Thyroid gland (tissue), 4 donors: ENCODE results near the gene ARL6IP4. TPM values are rescaled to one million over a fixed set of nuclear protein-coding genes. Genes with fewer than 3 reads are reported as not detected.

Source experiments
- DNase-seq, 2 donors: peaks; one replicate each; pipeline ENCODE4 v3.0.0-alpha.2; 2019
- H3K27ac ChIP-seq, 3 donors: fragments of 200-600 bp; sonication (generic); 1 replicate in 2 of 3; 2 replicates in 1 of 3; pipeline ENCODE4 v1.5.1; 2016 to 2019; ENCODE audit warnings: mild to moderate bottlenecking in 1 of 3, moderate library complexity in 1 of 3
- H3K27me3 ChIP-seq: fragments of 200-600 bp; sonication (generic); one replicate; pipeline ENCODE4 v1.5.1; 2019
- H3K36me3 ChIP-seq, 2 donors: fragments of 200-600 bp; sonication (generic); one replicate each; pipeline ENCODE4 v1.5.1; 2016 to 2019
- H3K4me1 ChIP-seq, 2 donors: fragments of 200-600 bp; sonication (generic); one replicate each; pipeline ENCODE4 v1.5.1; 2017 to 2019
- H3K4me3 ChIP-seq, 3 donors: fragments of 200-600 bp; sonication (generic); replicated peaks in 1 of 3; 1 replicate in 2 of 3; 2 replicates in 1 of 3; pipeline ENCODE4 v1.5.1; 2016; ENCODE audit warnings: mild to moderate bottlenecking in 1 of 3
- H3K9me3 ChIP-seq: fragments of 200-600 bp; sonication (generic); one replicate; pipeline ENCODE4 v1.5.1; 2017
- POLR2A ChIP-seq, 2 donors: fragments of 450-650 bp; IDR thresholded peaks; one replicate each; pipeline ENCODE4 v1.6.1; 2017; ENCODE audit warnings: antibody characterized with exemption in 2 of 2, mild to moderate bottlenecking in 2 of 2, moderate library complexity in 1 of 2
- WGBS, 2 donors: methylation state at CpG; one replicate each; pipeline ENCODE4 v1.1.5; 2017; 5-methylcytosine and 5-hydroxymethylcytosine counted together
- intact Hi-C: fragments of 100-400 bp; cut with DNase I; formaldehyde crosslinking; loops from one replicate; pipeline ENCODE4 v1.15.1; 2023
- total RNA-seq, 4 donors: library from RNA; depleted of rRNA; stranded (reverse); fragments of >200 nt; gene quantifications; one replicate each; pipeline ENCODE4 v1.2.3, GENCODE V29; 2016
- TF ChIP-seq, protein P1 (sequence below), 6 experiments: fragments of 200-600 bp in 3 of 6; fragments of 450-650 bp in 3 of 6; sonication (generic) in 3 of 6; IDR thresholded peaks; one replicate each; pipeline ENCODE4 v1.5.1; 2016 to 2019; ENCODE audit warnings: antibody characterized with exemption in 6 of 6, mild to moderate bottlenecking in 2 of 6, inconsistent platforms in 1 of 6, moderate library complexity in 1 of 6

Gene ARL6IP4
- total RNA-seq, 4 donors from 2014 or later: 210 to 281 (median 262) TPM

- H3K9me3 ChIP-seq: no peaks in the 10 kb centered on the region
- peaks cover 0 to 6% of the 10 kb centered on the region in 2 donors for H3K36me3 ChIP-seq
- intact Hi-C loops: no loop called here
- peak overlapping the region; percentile 10 to 61 (median 40) for H3K27ac ChIP-seq
- peaks cover 22 to 45% of the 10 kb centered on the region in 2 donors for H3K4me1 ChIP-seq
- WGBS, 2 donors: 54 to 55% methylated on average over 5 to 7 of the region's 10 CpGs
- H3K4me3 ChIP-seq: no peak overlapping the region
- H3K27me3 ChIP-seq: no peaks in the 10 kb centered on the region
- DNase-seq: peak; percentile 63 to 77
- TF ChIP-seq, protein P1, sequence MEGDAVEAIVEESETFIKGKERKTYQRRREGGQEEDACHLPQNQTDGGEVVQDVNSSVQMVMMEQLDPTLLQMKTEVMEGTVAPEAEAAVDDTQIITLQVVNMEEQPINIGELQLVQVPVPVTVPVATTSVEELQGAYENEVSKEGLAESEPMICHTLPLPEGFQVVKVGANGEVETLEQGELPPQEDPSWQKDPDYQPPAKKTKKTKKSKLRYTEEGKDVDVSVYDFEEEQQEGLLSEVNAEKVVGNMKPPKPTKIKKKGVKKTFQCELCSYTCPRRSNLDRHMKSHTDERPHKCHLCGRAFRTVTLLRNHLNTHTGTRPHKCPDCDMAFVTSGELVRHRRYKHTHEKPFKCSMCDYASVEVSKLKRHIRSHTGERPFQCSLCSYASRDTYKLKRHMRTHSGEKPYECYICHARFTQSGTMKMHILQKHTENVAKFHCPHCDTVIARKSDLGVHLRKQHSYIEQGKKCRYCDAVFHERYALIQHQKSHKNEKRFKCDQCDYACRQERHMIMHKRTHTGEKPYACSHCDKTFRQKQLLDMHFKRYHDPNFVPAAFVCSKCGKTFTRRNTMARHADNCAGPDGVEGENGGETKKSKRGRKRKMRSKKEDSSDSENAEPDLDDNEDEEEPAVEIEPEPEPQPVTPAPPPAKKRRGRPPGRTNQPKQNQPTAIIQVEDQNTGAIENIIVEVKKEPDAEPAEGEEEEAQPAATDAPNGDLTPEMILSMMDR (IDR thresholded peaks at IDR 0.05): no peak
- no peak for TF ChIP-seq POLR2A (IDR thresholded peaks at IDR 0.05)
Observed at GRCh38 chr12:122961531-122962329, 18.8 kb upstream of the ARL6IP4 start.

DNA sequence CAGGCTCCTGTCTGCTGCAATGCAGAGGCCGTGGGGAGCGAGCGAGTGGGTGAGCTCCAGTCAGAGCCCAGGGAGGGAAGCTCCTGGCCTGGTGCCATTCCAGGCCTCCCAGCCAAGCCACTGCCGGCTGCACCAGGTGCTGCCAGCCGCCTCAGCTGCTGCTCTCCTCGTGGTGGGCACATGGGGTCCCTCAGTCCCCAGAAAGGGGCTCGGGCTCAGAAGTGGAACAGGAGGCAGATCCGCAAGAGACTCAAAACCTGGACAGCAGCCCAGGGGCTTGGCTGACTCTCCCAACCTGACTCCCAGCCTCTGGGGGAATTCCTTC, 16.6 kb upstream of the ARL6IP4 start:
- H3K27ac ChIP-seq: no peak overlapping the region

DNA sequence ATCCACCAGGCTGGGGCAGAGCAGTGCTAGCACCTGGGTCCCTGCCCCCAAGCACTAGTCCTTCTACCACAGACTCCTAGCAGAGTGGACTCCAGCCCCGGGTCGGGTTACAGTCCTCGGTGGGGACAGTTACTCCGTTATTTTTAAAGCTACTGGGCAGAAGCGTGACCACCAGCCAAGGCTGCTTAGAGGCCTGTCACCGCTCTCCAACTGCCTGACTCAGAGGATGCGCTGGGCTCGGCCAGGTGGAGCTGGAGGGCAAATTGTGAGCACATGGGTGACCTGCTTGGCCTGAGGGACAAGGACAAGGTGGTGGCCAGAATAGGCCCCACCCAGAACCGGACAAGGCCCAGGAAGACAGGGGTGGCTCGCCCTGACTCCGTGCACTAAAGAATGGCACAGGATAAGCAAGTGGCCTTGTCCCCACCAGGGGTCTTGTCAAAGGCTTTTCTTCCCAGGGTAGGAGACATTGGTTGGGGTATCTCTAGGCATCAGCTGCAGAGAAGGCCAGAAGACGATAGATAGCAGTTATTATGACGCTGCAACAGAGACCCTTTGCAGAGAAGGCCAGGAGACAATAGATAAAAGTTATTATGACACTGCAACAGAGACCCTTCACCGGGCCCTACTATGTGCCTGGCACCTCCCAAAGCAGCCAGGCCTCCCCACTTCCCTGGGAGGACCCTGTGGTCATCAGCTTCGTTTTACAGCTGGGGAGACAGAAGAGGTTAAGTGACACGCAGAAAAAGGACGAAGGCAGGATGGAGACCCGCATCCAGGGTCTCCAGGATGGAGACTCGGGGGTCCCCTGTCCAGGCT, 15.8 kb upstream of the ARL6IP4 start:
- intact Hi-C loops: no loop called here
- no peak overlapping the region for H3K4me3 ChIP-seq
- WGBS, 2 donors: 80 to 92% methylated on average over 11 to 18 of the region's 19 CpGs
- H3K27ac ChIP-seq: no peak overlapping the region
- peak; percentile 27 to 30 for DNase-seq
- TF ChIP-seq, protein P1 (IDR thresholded peaks at IDR 0.05): no peak
- no peak for TF ChIP-seq POLR2A (IDR thresholded peaks at IDR 0.05)
- peaks cover 22 to 45% of the 10 kb centered on the region in 2 donors for H3K4me1 ChIP-seq
- H3K27me3 ChIP-seq: no peaks in the 10 kb centered on the region
- H3K36me3 ChIP-seq: peaks cover 0 to 3% of the 10 kb centered on the region in 2 donors
- no peaks in the 10 kb centered on the region for H3K9me3 ChIP-seq

More for the DNA sequence above, 16.6 kb upstream of the ARL6IP4 start:
- no peaks in the 10 kb centered on the region for H3K27me3 ChIP-seq
- no peak overlapping the region for H3K4me3 ChIP-seq
- H3K4me1 ChIP-seq: peaks cover 22 to 45% of the 10 kb centered on the region in 2 donors
- H3K36me3 ChIP-seq: peaks cover 0 to 6% of the 10 kb centered on the region in 2 donors
- intact Hi-C loops: no loop called here
- TF ChIP-seq, protein P1 (IDR thresholded peaks at IDR 0.05): no peak
- TF ChIP-seq POLR2A (IDR thresholded peaks at IDR 0.05): no peak
- 4 to 38% methylated on average over 2 to 8 of the region's 8 CpGs for WGBS, 2 donors
- DNase-seq: peak; percentile 81 to 83
- H3K9me3 ChIP-seq: no peaks in the 10 kb centered on the region

DNA sequence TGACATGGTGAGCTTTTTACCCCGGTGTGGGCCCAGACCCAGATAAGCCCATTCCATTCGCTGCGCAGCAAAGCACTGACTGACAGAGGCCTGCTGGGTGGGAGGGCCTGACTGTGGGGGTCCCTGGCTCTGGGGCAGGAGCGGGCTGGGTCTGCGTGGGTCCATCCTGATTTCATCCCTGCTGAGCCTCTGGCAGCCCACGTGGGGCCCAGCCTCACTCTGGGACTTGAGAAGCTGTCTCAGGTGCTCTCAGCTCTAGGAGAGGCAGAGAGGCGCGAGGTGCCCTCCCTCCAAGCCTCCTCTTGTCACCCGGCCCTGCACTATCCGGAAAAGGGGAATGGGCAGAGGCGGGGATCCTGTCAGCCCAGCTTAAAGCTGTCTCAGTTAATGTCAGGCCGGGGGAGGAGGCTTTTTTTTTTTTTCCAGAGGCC, 15.1 kb upstream of the ARL6IP4 start:
- Histone ChIP-seq H3K27me3 (no peaks in the 10 kb centered on the region), H3K9me3 (no peaks in the 10 kb centered on the region), H3K36me3 (no peaks in the 10 kb centered on the region), H3K27ac (no peak overlapping the region), H3K4me1 (peaks cover 22 to 45% of the 10 kb centered on the region in 2 donors), H3K4me3 (peak overlapping the region in 1 of 3 donors; percentile 39)
- no peak for TF ChIP-seq POLR2A (IDR thresholded peaks at IDR 0.05)
- TF ChIP-seq, protein P1 (IDR thresholded peaks at IDR 0.05): no peak
- intact Hi-C loops: no loop called here
- DNase-seq: peak in 1 of 2 donors; percentile 43
- WGBS, 2 donors: 52 to 53% methylated on average over 9 to 10 of the region's 12 CpGs
